GM21786 (cell line): ENCODE results near the gene VPS13C.

Experiments used
- ATAC-seq: cut with Tn5 transposase; IDR thresholded peaks from one replicate; pipeline ENCODE4 v1.9.1; 2021; ENCODE audit not compliant: unreplicated experiment

Gene VPS13C

GRCh38 chr15:61869656-61870055, 190.6 kb downstream of the VPS13C start:
- ATAC-seq, result no peak

- no peak for ATAC-seq
Measured at GRCh38 chr15:61861962-61862361, 198.3 kb downstream of the VPS13C start.

GRCh38 chr15:61857169-61857829, 202.9 kb downstream of the VPS13C start:
- ATAC-seq, result no peak

GRCh38 chr15:61856295-61856694, 204.0 kb downstream of the VPS13C start:
- no peak for ATAC-seq

- no peak for ATAC-seq
Measured at GRCh38 chr15:61853195-61853594, 207.1 kb downstream of the VPS13C start.

GRCh38 chr15:61851955-61852354, 208.3 kb downstream of the VPS13C start:
- ATAC-seq, result no peak

GRCh38 chr15:61849447-61849846, 210.8 kb downstream of the VPS13C start:
- ATAC-seq, result no peak

- no peak for ATAC-seq
Measured at GRCh38 chr15:61841466-61841865, 218.8 kb downstream of the VPS13C start.

GRCh38 chr15:61840090-61840489, 220.2 kb downstream of the VPS13C start:
- no peak for ATAC-seq

GRCh38 chr15:61839546-61839945, 220.7 kb downstream of the VPS13C start:
- ATAC-seq, result no peak

GRCh38 chr15:61835496-61836106, 224.6 kb downstream of the VPS13C start:
- no peak for ATAC-seq

- no peak for ATAC-seq
Measured at GRCh38 chr15:61835029-61835428, 225.2 kb downstream of the VPS13C start.

- no peak for ATAC-seq
Measured at GRCh38 chr15:61834076-61834697, 226.1 kb downstream of the VPS13C start.

- no peak for ATAC-seq
Measured at GRCh38 chr15:61832223-61832622, 228.0 kb downstream of the VPS13C start.

- no peak for ATAC-seq
Measured at GRCh38 chr15:61831505-61831921, 228.7 kb downstream of the VPS13C start.

GRCh38 chr15:61830536-61831330, 229.5 kb downstream of the VPS13C start:
- ATAC-seq, result no peak

GRCh38 chr15:61829514-61829889, 230.7 kb downstream of the VPS13C start:
- no peak for ATAC-seq

- ATAC-seq, result no peak
Measured at GRCh38 chr15:61828860-61829513, 231.3 kb downstream of the VPS13C start.

GRCh38 chr15:61828008-61828407, 232.2 kb downstream of the VPS13C start:
- no peak for ATAC-seq

- ATAC-seq, result no peak
Measured at GRCh38 chr15:61827131-61827530, 233.1 kb downstream of the VPS13C start.

- no peak for ATAC-seq
Measured at GRCh38 chr15:61824291-61824690, 236.0 kb downstream of the VPS13C start.
